Mucosa of descending colon (tissue), 3 donors: ENCODE data around the gene CARMIL1. TPM values are rescaled to one million over a fixed set of nuclear protein-coding genes. Genes with fewer than 3 reads are reported as not detected.

ENCODE experiments used
- ATAC-seq: fragments of 200-7000 bp; cut with Tn5 transposase; one replicate; pipeline ENCODE4 v1.9.1; 2020; ENCODE audit warnings: mild to moderate bottlenecking, moderate library complexity
- DNase-seq, 3 donors: peaks; one replicate each; pipeline ENCODE4 v3.0.0-alpha.2; 2020
- H3K36me3 ChIP-seq: fragments of 200-600 bp; one replicate; pipeline ENCODE4 v1.8.0; 2021; ENCODE audit warnings: low read depth, mild to moderate bottlenecking
- H3K4me1 ChIP-seq: fragments of 200-600 bp; one replicate; pipeline ENCODE4 v1.8.0; 2021; ENCODE audit warnings: low read depth, mild to moderate bottlenecking
- H3K4me3 ChIP-seq: fragments of 200-600 bp; one replicate; pipeline ENCODE4 v1.8.0; 2021; ENCODE audit warnings: mild to moderate bottlenecking
- H3K9me3 ChIP-seq: fragments of 200-600 bp; one replicate; pipeline ENCODE4 v1.8.0; 2021; ENCODE audit warnings: mild to moderate bottlenecking
- intact Hi-C, 2 donors: fragments of 100-400 bp; cut with DNase I in 1 of 2; cut with micrococcal nuclease in 1 of 2; formaldehyde crosslinking; loops; one replicate each; pipeline versions ENCODE4 v1.11.0 to v1.11.1; 2022; cut with DNase I, micrococcal nuclease
- total RNA-seq, 3 donors: library from RNA; stranded (reverse); fragmentation: NEBNext Ultra II Directional in 2 of 3; extraction: Animal tissue kit (Norgen Biotek cat#: 25700) in 2 of 3; gene quantifications; one replicate each; pipeline versions ENCODE4 v1.2.1 to v1.2.4, GENCODE V29; 2021 to 2023
- TF ChIP-seq, protein P1 (sequence below): fragments of 200-600 bp; IDR thresholded peaks from one replicate; pipeline ENCODE4 v1.8.0; 2022; ENCODE audit warnings: antibody characterized with exemption, mild to moderate bottlenecking
- donor health status: DM: no; HTN: no; CAD: no; lungs with moderate emphysema.
- donor health status: DM: no; HTN: no; CAD: no.
- donor health status: DM: no; HTN: yes; CAD: no.

CARMIL1 gene
- total RNA-seq, 3 donors from 2014 or later = 21.8 to 61.0 (median 44.8) TPM

DNA sequence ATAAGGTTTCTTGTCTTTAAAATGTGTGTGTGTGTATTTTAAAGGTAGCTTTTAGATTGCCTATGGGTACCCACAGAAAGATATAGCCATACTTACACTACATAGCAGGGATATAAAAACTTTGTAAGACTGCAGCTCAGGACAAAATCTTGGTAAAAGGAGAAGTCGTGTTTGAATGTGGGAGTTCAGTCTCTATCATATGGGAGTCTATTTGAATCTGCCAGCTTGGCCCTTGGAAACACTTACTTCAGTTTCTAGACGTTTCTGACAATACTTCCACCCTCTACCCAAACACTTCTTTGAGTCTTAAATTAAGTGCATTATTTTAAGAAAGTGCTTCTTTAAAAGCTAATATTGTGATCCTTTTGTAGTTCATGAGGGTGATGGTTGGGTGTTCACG is 155.7 kb downstream of the CARMIL1 start:
- H3K36me3 ChIP-seq = no peaks in the 10 kb centered on the region
- intact Hi-C loops = no loop called here
- no peak overlapping the region for H3K4me3 ChIP-seq
- H3K4me1 ChIP-seq = no peaks in the 10 kb centered on the region
- H3K9me3 ChIP-seq = no peaks in the 10 kb centered on the region
- TF ChIP-seq, protein P1, sequence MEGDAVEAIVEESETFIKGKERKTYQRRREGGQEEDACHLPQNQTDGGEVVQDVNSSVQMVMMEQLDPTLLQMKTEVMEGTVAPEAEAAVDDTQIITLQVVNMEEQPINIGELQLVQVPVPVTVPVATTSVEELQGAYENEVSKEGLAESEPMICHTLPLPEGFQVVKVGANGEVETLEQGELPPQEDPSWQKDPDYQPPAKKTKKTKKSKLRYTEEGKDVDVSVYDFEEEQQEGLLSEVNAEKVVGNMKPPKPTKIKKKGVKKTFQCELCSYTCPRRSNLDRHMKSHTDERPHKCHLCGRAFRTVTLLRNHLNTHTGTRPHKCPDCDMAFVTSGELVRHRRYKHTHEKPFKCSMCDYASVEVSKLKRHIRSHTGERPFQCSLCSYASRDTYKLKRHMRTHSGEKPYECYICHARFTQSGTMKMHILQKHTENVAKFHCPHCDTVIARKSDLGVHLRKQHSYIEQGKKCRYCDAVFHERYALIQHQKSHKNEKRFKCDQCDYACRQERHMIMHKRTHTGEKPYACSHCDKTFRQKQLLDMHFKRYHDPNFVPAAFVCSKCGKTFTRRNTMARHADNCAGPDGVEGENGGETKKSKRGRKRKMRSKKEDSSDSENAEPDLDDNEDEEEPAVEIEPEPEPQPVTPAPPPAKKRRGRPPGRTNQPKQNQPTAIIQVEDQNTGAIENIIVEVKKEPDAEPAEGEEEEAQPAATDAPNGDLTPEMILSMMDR = no peak
- DNase-seq (no peak), ATAC-seq (no peak)

DNA sequence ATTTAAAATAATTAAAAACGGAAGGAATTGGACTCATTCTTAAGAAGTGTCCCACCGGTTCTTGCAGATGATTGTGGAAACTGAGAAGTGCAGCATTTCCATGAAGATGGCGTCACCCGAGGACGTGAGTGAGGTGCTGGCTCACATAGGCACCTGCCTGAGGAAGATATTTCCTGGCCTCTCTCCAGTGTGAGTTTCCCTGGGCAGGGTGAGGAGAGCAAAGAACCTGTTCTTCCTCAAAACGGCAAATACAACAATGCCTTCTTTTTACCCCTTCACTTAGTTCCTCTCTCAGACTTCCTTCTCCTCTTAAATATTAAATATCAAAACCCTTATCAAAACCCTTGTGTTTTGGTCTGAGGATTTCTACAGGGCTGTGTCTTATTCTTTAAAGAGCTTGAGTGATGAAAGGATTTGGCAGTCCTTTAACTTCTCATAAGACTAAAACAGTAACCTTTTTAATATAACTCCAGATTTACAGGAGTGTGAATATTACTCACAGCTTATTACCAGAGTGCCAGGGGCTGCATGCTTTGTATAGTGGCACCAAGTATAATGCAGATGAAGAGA is 156.3 kb downstream of the CARMIL1 start:
- intact Hi-C loops = no loop called here
- peak in 1 of 3 donors; percentile 14 for DNase-seq
- Histone ChIP-seq H3K36me3 (no peaks in the 10 kb centered on the region), H3K4me1 (no peaks in the 10 kb centered on the region), H3K4me3 (no peak overlapping the region), H3K9me3 (no peaks in the 10 kb centered on the region)
- ATAC-seq = peak; percentile 38
- TF ChIP-seq, protein P1 = no peak

DNA sequence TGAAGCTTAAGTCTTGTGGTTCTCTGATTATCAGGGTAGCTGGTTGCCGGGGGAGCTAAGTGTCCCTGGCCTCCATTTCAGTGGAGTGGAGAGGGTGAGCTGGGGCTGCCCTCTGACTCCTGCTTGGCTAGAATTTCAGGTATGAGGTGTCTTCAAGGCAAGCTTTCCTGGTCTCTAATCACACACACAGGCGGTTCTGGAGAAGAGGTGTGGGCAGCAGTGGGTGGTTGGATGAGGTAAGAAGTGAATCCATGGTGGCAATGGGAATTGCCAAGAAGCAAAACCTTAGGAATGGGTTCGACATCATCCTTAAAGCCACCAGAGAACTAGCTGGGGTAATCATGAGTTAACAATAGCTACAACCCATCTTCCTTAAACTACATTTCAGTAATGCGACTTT is 157.6 kb downstream of the CARMIL1 start:
- H3K4me1 ChIP-seq = no peaks in the 10 kb centered on the region
- no peaks in the 10 kb centered on the region for H3K9me3 ChIP-seq
- no peaks in the 10 kb centered on the region for H3K36me3 ChIP-seq
- TF ChIP-seq, protein P1 = no peak
- no peak overlapping the region for H3K4me3 ChIP-seq
- ATAC-seq (no peak), DNase-seq (no peak)
- intact Hi-C loops = no loop called here

DNA sequence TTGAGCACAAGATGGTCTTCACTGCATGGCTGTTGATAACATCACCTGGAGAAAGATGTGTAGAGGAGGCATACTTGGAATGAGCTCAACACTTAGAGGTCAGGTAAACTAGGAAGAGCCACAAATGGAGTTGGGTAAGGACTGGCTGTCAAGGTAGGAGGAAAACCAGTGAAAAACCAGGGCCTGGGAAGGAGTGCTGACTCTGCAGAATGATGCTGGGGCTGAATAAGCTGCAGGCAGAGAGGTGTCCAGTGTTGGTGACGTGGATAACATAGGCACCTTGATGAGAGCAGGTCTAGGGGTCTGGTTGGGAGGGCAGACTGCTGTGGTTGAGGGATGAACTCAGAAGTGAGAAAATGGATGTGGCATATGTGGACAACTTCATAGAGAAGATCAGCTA is 160.2 kb downstream of the CARMIL1 start:
- H3K4me1 ChIP-seq = no peaks in the 10 kb centered on the region
- no peaks in the 10 kb centered on the region for H3K9me3 ChIP-seq
- no peaks in the 10 kb centered on the region for H3K36me3 ChIP-seq
- no peak overlapping the region for H3K4me3 ChIP-seq
- DNase-seq = no peak
- intact Hi-C loops = no loop called here
- no peak for ATAC-seq
- TF ChIP-seq, protein P1 = no peak

DNA sequence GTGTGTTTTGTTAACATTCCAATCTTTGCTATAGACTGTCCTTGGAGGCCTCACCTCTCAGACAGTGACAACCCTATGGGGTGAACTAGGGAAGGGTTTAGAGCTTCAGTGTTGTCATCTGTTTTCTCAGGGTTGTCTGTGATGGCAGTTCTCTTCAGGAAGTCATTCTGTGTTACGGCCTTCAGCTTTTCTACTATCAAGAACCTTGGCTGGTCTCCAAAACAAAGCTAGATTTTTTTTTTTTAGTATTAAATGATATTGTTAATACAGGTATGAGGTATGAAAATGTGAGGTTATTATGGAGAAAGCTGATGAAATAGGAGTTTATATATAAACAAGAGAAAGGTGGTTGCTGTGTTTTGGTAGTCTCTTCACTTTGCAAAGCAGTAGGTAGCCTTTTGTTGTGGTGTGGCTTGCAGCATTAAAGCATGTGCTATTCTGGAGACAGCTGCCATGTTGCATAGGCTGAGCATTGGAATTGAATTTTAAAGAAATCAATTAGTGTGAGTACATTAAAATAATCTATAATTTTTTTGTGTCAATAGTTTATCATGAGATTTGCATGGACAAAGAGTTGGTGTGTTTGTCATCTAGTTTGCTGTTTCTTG is 162.6 kb downstream of the CARMIL1 start:
- intact Hi-C loops = no loop called here
- Histone ChIP-seq H3K9me3 (peaks cover 2% of the 10 kb centered on the region), H3K36me3 (no peaks in the 10 kb centered on the region), H3K4me3 (no peak overlapping the region), H3K4me1 (no peaks in the 10 kb centered on the region)
- TF ChIP-seq, protein P1 = no peak
- ATAC-seq (peak; percentile 33), DNase-seq (no peak)
